Neural progenitor cell (in vitro differentiated cells): ENCODE measurements around the gene SPCS2. TPM values are rescaled to one million over a fixed set of nuclear protein-coding genes. Genes with fewer than 3 reads are reported as not detected.

Experiments used
- DNase-seq: peaks from one replicate; pipeline ENCODE4 v3.0.0-alpha.2; 2016; ENCODE audit warnings: low spot score
- H2AFZ ChIP-seq: fragments of 200-600 bp; sonication (generic); replicated peaks from 2 replicates; pipeline ENCODE4 v1.6.1; 2016; ENCODE audit warnings: antibody characterized with exemption
- H3F3A ChIP-seq: fragments of 200-600 bp; sonication (generic); 2 replicates; pipeline ENCODE4 v1.6.1; 2016; ENCODE audit warnings: antibody characterized with exemption, low read depth
- H3K27ac ChIP-seq: fragments of 200-600 bp; sonication (generic); 2 replicates; pipeline ENCODE4 v1.5.1; 2016; ENCODE audit warnings: mild to moderate bottlenecking
- H3K27me3 ChIP-seq: fragments of 200-600 bp; sonication (generic); 2 replicates; pipeline ENCODE4 v1.6.1; 2016; ENCODE audit warnings: mild to moderate bottlenecking, moderate library complexity
- H3K36me3 ChIP-seq: fragments of 200-600 bp; sonication (generic); 2 replicates; pipeline ENCODE4 v1.5.1; 2016
- H3K4me1 ChIP-seq: fragments of 200-600 bp; sonication (generic); 2 replicates; pipeline ENCODE4 v1.6.1; 2016; ENCODE audit warnings: mixed run types
- H3K4me2 ChIP-seq: fragments of 200-600 bp; sonication (generic); 2 replicates; pipeline ENCODE4 v1.6.1; 2016
- H3K4me3 ChIP-seq: fragments of 200-600 bp; sonication (generic); 2 replicates; pipeline ENCODE4 v1.5.1; 2016
- H3K79me2 ChIP-seq: fragments of 200-600 bp; sonication (generic); 2 replicates; pipeline ENCODE4 v1.6.1; 2016; ENCODE audit warnings: low read depth
- H3K9ac ChIP-seq: fragments of 200-600 bp; sonication (generic); 2 replicates; pipeline ENCODE4 v1.6.1; 2016
- H3K9me3 ChIP-seq: fragments of 200-600 bp; sonication (generic); 2 replicates; pipeline ENCODE4 v1.5.1; 2016; ENCODE audit warnings: low read depth
- H4K20me1 ChIP-seq: fragments of 200-600 bp; sonication (generic); 2 replicates; pipeline ENCODE4 v1.6.1; 2016; ENCODE audit warnings: low read depth
- H3K27ac Mint-ChIP-seq: 3 replicates; pipeline ENCODE4 v1.8.0; 2021; ENCODE audit warnings: mixed read lengths
- H3K27me3 Mint-ChIP-seq: 2 replicates; pipeline ENCODE4 v1.8.0; 2022; ENCODE audit warnings: low read depth, mild to moderate bottlenecking, inconsistent platforms, moderate library complexity, mixed read lengths; ENCODE audit not compliant: insufficient read depth
- H3K36me3 Mint-ChIP-seq: 3 replicates; pipeline ENCODE4 v1.8.0; 2021; ENCODE audit warnings: mixed read lengths
- H3K4me1 Mint-ChIP-seq: 3 replicates; pipeline ENCODE4 v1.8.0; 2021; ENCODE audit warnings: mixed read lengths
- H3K4me3 Mint-ChIP-seq: 3 replicates; pipeline ENCODE4 v1.8.0; 2021; ENCODE audit warnings: mild to moderate bottlenecking, moderate library complexity, mixed read lengths
- H3K9me3 Mint-ChIP-seq: 3 replicates; pipeline ENCODE4 v1.8.0; 2020; ENCODE audit warnings: mixed read lengths
- CTCF ChIP-seq: fragments of 200-600 bp; sonication (generic); IDR thresholded peaks from 2 replicates; pipeline ENCODE4 v1.5.1; 2017; ENCODE audit warnings: antibody characterized with exemption, mild to moderate bottlenecking
- EZH2 ChIP-seq: fragments of 200-600 bp; sonication (generic); IDR thresholded peaks from 2 replicates; pipeline ENCODE4 v1.6.1; 2017; ENCODE audit warnings: antibody characterized with exemption, mild to moderate bottlenecking, moderate library complexity
- EZH2phosphoT487 ChIP-seq: fragments of 200-600 bp; sonication (generic); IDR thresholded peaks from 2 replicates; pipeline ENCODE4 v1.6.1; 2017; ENCODE audit warnings: antibody characterized with exemption
- total RNA-seq: library from RNA; depleted of rRNA; stranded (reverse); fragments of >200 nt; gene quantifications from 2 replicates; pipeline ENCODE4 v1.2.3, GENCODE V29; 2015; ENCODE audit warnings: low replicate concordance

SPCS2 gene
- total RNA-seq, 1 donor from 2014 or later: 66.9 TPM

DNA sequence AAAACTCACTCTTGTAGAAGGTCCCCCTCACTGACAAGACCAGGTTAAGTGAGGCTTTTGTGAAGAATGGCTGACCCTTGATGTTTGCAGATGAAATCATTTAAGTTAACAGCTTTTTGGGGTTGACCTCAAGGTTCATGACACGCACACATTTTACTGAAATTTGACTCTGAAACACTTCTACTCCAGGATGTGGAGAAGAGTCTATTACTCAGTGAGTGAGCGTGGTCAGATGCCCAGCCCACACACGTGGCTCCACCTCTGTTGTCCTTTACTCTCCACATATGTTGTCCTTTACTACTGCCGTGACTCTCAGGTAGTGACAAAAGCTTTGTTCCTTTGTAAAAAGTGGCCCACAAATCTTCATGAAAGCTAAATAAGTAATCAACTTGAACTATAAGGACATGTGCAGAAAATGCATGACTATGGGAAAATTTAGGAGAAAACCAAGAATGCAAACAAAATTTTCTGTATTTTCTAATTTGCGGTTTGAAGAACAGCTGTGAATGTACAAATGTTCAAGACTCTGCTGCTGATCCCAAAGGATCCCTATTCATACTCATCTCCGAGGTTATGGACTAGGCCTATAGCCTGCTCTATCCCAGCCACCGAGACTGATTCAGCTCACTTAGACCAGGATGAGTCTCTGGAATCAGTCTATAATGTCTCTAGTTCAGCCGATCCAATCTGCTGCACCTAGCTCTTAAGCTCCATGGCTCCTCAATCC lies 22.6 kb upstream of the SPCS2 start:
- Histone ChIP-seq H3K79me2 (no peaks in the 10 kb centered on the region), H3F3A (peaks cover 12% of the 10 kb centered on the region), H3K27ac (no peak overlapping the region), H3K4me2 (no peak overlapping the region), H3K27me3 (no peaks in the 10 kb centered on the region), H3K36me3 (no peaks in the 10 kb centered on the region), H4K20me1 (no peaks in the 10 kb centered on the region), H3K4me3 (no peak overlapping the region), H3K9me3 (no peaks in the 10 kb centered on the region), H3K4me1 (peaks cover 6% of the 10 kb centered on the region), H3K9ac (no peak overlapping the region), H2AFZ (no peak overlapping the region)
- H3K36me3 Mint-ChIP-seq: no peaks in the 10 kb centered on the region
- no peak for DNase-seq
- H3K4me3 Mint-ChIP-seq: no peak overlapping the region
- no peaks in the 10 kb centered on the region for H3K9me3 Mint-ChIP-seq
- no peaks in the 10 kb centered on the region for H3K4me1 Mint-ChIP-seq
- H3K27me3 Mint-ChIP-seq: no peaks in the 10 kb centered on the region
- TF ChIP-seq CTCF: no peak
- TF ChIP-seq EZH2phosphoT487: no peak
- no peak for TF ChIP-seq EZH2
- no peak overlapping the region for H3K27ac Mint-ChIP-seq

DNA sequence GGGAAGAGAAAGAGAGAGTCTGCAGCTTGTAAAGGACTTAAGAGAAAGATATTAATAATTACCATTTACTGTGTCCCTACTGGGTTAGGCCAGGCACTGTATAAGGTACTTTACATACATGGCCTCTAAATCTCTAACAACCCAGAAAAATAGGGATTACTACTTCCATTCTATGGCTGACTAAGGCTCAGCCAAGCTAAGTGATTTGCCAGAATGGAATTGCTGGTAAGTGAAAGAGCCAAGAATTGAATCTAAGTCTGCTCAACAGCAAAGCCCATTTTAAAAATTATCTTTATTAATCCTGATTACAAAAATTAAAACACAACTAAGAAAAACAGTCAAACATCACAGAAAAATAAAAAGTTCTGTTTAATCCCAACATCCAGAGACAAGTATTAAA lies 21.6 kb upstream of the SPCS2 start:
- Histone ChIP-seq H3F3A (peaks cover 12% of the 10 kb centered on the region), H3K27me3 (no peaks in the 10 kb centered on the region), H3K9me3 (no peaks in the 10 kb centered on the region), H3K9ac (peak overlapping the region; percentile 14), H3K36me3 (no peaks in the 10 kb centered on the region), H3K27ac (no peak overlapping the region), H2AFZ (no peak overlapping the region), H3K4me2 (no peak overlapping the region), H4K20me1 (no peaks in the 10 kb centered on the region), H3K4me3 (no peak overlapping the region), H3K79me2 (no peaks in the 10 kb centered on the region), H3K4me1 (peaks cover 6% of the 10 kb centered on the region)
- Mint-ChIP-seq H3K9me3 (no peaks in the 10 kb centered on the region), H3K4me3 (no peak overlapping the region), H3K27me3 (no peaks in the 10 kb centered on the region), H3K4me1 (no peaks in the 10 kb centered on the region), H3K36me3 (no peaks in the 10 kb centered on the region), H3K27ac (no peak overlapping the region)
- DNase-seq: no peak
- no peak for TF ChIP-seq CTCF
- no peak for TF ChIP-seq EZH2
- no peak for TF ChIP-seq EZH2phosphoT487

GRCh38 chr11:74929431-74930363 lies 19.4 kb upstream of the SPCS2 start:
- Histone ChIP-seq H3K4me2 (no peak overlapping the region), H3K36me3 (no peaks in the 10 kb centered on the region)
- no peaks in the 10 kb centered on the region for H3K4me1 Mint-ChIP-seq

More at GRCh38 chr11:74929431-74930363, 19.4 kb upstream of the SPCS2 start:
- H3K27ac Mint-ChIP-seq: no peak overlapping the region
- peaks cover 4% of the 10 kb centered on the region for H3K36me3 Mint-ChIP-seq
- Histone ChIP-seq H2AFZ (peak overlapping the region; percentile 81), H3K27me3 (no peaks in the 10 kb centered on the region), H3K79me2 (no peaks in the 10 kb centered on the region), H4K20me1 (no peaks in the 10 kb centered on the region), H3K9ac (no peak overlapping the region), H3K9me3 (no peaks in the 10 kb centered on the region), H3F3A (peaks cover 12% of the 10 kb centered on the region), H3K4me1 (peaks cover 6% of the 10 kb centered on the region), H3K27ac (no peak overlapping the region), H3K4me3 (no peak overlapping the region)
- no peaks in the 10 kb centered on the region for H3K9me3 Mint-ChIP-seq
- peak; percentile 94 for DNase-seq
- H3K27me3 Mint-ChIP-seq: no peaks in the 10 kb centered on the region
- TF ChIP-seq EZH2phosphoT487 (no peak), CTCF (peak; percentile 99)
- H3K4me3 Mint-ChIP-seq: no peak overlapping the region
